MCF 10A (cell line): Measurements from ENCODE around the gene WWOX. TPM values are rescaled to one million over a fixed set of nuclear protein-coding genes. Genes with fewer than 3 reads are reported as not detected.

Source experiments
- BruUV-seq: library from RNA; stranded (reverse); fragments of 400-500 nt; replicated peaks from 2 replicates; lab custom pipeline; 2021; lab: Mats Ljungman, UMichigan
- CTCF ChIA-PET: fragments of 300-600 bp; sonication (Branson Sonifier 250); formaldehyde crosslinking; extraction: SDS; loops from one replicate; lab custom pipeline; 2021; ENCODE audit warnings: antibody characterized with exemption, inconsistent platforms; lab: Yijun Ruan, JAX
- POLR2A ChIA-PET: fragments of 300-600, 350-650 bp; sonication (Branson Sonifier 250); formaldehyde crosslinking; extraction: SDS; loops from one replicate; lab custom pipeline; 2020; ENCODE audit warnings: antibody characterized with exemption, inconsistent platforms; lab: Yijun Ruan, JAX
- DNase-seq: peaks from one replicate; pipeline ENCODE4 v3.0.0-alpha.2; 2018; ENCODE audit not compliant: unreplicated experiment
- H3K27ac Mint-ChIP-seq: one replicate; pipeline ENCODE4 v1.8.0; 2022; ENCODE audit warnings: mild to moderate bottlenecking, low read depth, mixed read lengths; ENCODE audit not compliant: unreplicated experiment
- H3K27me3 Mint-ChIP-seq: one replicate; pipeline ENCODE4 v1.8.0; 2022; ENCODE audit warnings: mixed read lengths; ENCODE audit not compliant: insufficient read depth, unreplicated experiment
- H3K36me3 Mint-ChIP-seq: one replicate; pipeline ENCODE4 v1.8.0; 2022; ENCODE audit warnings: mild to moderate bottlenecking, moderate library complexity, mixed read lengths; ENCODE audit not compliant: insufficient read depth, unreplicated experiment
- H3K4me1 Mint-ChIP-seq: one replicate; pipeline ENCODE4 v1.8.0; 2022; ENCODE audit warnings: mixed read lengths; ENCODE audit not compliant: insufficient read depth, unreplicated experiment
- H3K4me3 Mint-ChIP-seq: one replicate; pipeline ENCODE4 v1.8.0; 2022; ENCODE audit warnings: mild to moderate bottlenecking, moderate library complexity, mixed read lengths; ENCODE audit not compliant: unreplicated experiment
- H3K9me3 Mint-ChIP-seq: one replicate; pipeline ENCODE4 v1.8.0; 2022; ENCODE audit warnings: mixed read lengths; ENCODE audit not compliant: unreplicated experiment
- CTCF ChIP-seq: fragments of 200-600 bp; IDR thresholded peaks from one replicate; pipeline ENCODE4 v1.8.0; 2022; ENCODE audit warnings: antibody characterized with exemption, mild to moderate bottlenecking; ENCODE audit not compliant: unreplicated experiment
- intact Hi-C: fragments of 100-400 bp; cut with micrococcal nuclease; formaldehyde crosslinking; loops from 2 replicates; pipeline ENCODE4 v1.14.1; 2022
- total RNA-seq: library from RNA; stranded (reverse); gene quantifications from 2 replicates; pipeline ENCODE4 v1.2.3, GENCODE V29; 2022

WWOX gene
- total RNA-seq, 1 experiment from 2014 or later: 18.1 TPM

GRCh38 chr16:79081297-79082066 lies 982.0 kb downstream of the WWOX start:
- no peak overlapping the region for H3K4me3 Mint-ChIP-seq
- H3K27ac Mint-ChIP-seq: no peak overlapping the region
- H3K9me3 Mint-ChIP-seq: no peaks in the 10 kb centered on the region
- peaks cover 2% of the 10 kb centered on the region for H3K27me3 Mint-ChIP-seq
- H3K36me3 Mint-ChIP-seq: no peaks in the 10 kb centered on the region
- ChIA-PET CTCF (no interaction called here), POLR2A (no interaction called here)
- no TSS peak for BruUV-seq
- no peaks in the 10 kb centered on the region for H3K4me1 Mint-ChIP-seq
- DNase-seq: no peak
- TF ChIP-seq CTCF: no peak
- intact Hi-C loops: no loop called here

- DNase-seq: no peak
- Mint-ChIP-seq H3K27me3 (peaks cover 9% of the 10 kb centered on the region), H3K4me3 (no peak overlapping the region), H3K36me3 (no peaks in the 10 kb centered on the region), H3K27ac (no peak overlapping the region), H3K4me1 (no peaks in the 10 kb centered on the region), H3K9me3 (no peaks in the 10 kb centered on the region)
- POLR2A ChIA-PET: no interaction called here
- BruUV-seq: no TSS peak
- CTCF ChIA-PET: no interaction called here
- intact Hi-C loops: no loop called here
- TF ChIP-seq CTCF: no peak
Observed at GRCh38 chr16:79082970-79083369, 983.5 kb downstream of the WWOX start.

- POLR2A ChIA-PET: no interaction called here
- H3K27me3 Mint-ChIP-seq: peaks cover 9% of the 10 kb centered on the region
- no peak for DNase-seq
- no peaks in the 10 kb centered on the region for H3K9me3 Mint-ChIP-seq
- no peak overlapping the region for H3K4me3 Mint-ChIP-seq
- TF ChIP-seq CTCF: no peak
- no peaks in the 10 kb centered on the region for H3K4me1 Mint-ChIP-seq
- BruUV-seq: no TSS peak
- CTCF ChIA-PET: interaction anchor here (1.3 kb wide), 1 partner anchor 11 kb away, joined by 4 read pairs; no protein-coding TSS in a partner anchor
- intact Hi-C loops: no loop called here
- no peaks in the 10 kb centered on the region for H3K36me3 Mint-ChIP-seq
- no peak overlapping the region for H3K27ac Mint-ChIP-seq
Observed at GRCh38 chr16:79083508-79084299, 984.2 kb downstream of the WWOX start.

- Mint-ChIP-seq H3K36me3 (no peaks in the 10 kb centered on the region), H3K9me3 (no peaks in the 10 kb centered on the region), H3K27me3 (peaks cover 9% of the 10 kb centered on the region), H3K27ac (no peak overlapping the region), H3K4me1 (no peaks in the 10 kb centered on the region), H3K4me3 (no peak overlapping the region)
- DNase-seq: no peak
- POLR2A ChIA-PET: no interaction called here
- intact Hi-C loops: no loop called here
- BruUV-seq: no TSS peak
- no peak for TF ChIP-seq CTCF
- CTCF ChIA-PET: no interaction called here
Observed at GRCh38 chr16:79088971-79089370, 989.5 kb downstream of the WWOX start.
